Sigmoid colon (tissue), 4 donors: ENCODE results near the gene C2CD4C.
"Not testable (repeated sequence)": the region's sequence is repeated elsewhere in the genome, so short reads cannot be mapped to it uniquely, and the experiment has no call there.

ENCODE experiments used
- POLR2AphosphoS5 ChIP-seq, 4 donors: sonication (generic); formaldehyde crosslinking; IDR thresholded peaks; one replicate each; pipeline ENCODE4 v1.6.1; 2017; ENCODE audit warnings: antibody characterized with exemption in 4 of 4
- TF ChIP-seq, protein P1 (sequence below), 4 experiments: fragments of 450-650 bp in 3 of 4; fragments of 200-600 bp in 1 of 4; IDR thresholded peaks; one replicate each; pipeline ENCODE4 v1.5.1; 2016 to 2019; ENCODE audit warnings: antibody characterized with exemption in 4 of 4, mild to moderate bottlenecking in 3 of 4, moderate library complexity in 2 of 4

DNA sequence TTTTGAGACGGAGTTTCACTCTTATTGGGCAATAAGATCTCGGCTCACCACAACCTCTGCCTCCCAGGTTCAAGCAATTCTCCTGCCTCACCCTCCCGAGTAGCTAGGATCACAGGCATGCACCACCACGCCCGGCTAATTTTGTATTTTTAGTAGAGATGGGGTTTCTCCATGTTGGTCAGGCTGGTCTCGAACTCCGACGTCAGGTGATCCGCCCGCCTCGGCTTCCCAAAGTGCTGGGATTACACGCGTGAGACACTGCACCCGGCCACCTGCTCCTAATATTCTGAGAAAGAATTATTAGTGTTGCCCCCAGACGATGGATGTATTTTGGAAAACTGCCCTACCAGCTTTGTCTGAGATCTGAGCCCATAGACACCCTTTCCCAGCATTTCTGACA lies 53.4 kb downstream of the C2CD4C start:
- not testable (repeated sequence) for TF ChIP-seq POLR2AphosphoS5 (IDR thresholded peaks at IDR 0.05)
- TF ChIP-seq, protein P1, sequence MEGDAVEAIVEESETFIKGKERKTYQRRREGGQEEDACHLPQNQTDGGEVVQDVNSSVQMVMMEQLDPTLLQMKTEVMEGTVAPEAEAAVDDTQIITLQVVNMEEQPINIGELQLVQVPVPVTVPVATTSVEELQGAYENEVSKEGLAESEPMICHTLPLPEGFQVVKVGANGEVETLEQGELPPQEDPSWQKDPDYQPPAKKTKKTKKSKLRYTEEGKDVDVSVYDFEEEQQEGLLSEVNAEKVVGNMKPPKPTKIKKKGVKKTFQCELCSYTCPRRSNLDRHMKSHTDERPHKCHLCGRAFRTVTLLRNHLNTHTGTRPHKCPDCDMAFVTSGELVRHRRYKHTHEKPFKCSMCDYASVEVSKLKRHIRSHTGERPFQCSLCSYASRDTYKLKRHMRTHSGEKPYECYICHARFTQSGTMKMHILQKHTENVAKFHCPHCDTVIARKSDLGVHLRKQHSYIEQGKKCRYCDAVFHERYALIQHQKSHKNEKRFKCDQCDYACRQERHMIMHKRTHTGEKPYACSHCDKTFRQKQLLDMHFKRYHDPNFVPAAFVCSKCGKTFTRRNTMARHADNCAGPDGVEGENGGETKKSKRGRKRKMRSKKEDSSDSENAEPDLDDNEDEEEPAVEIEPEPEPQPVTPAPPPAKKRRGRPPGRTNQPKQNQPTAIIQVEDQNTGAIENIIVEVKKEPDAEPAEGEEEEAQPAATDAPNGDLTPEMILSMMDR (IDR thresholded peaks at IDR 0.05) = not testable (repeated sequence)
